Myocyte (in vitro differentiated cells): ENCODE data around the gene ZNF141. TPM values are rescaled to one million over a fixed set of nuclear protein-coding genes. Genes with fewer than 3 reads are reported as not detected.
A peak's percentile ranks its signal among the peaks of the same experiment; 100 is the strongest.
"Not testable (repeated sequence)": the region's sequence is repeated elsewhere in the genome, so short reads cannot be mapped to it uniquely, and the experiment has no call there.

ENCODE experiments used
- DNase-seq: peaks from one replicate; pipeline ENCODE4 v3.0.0-alpha.2; 2012; ENCODE audit warnings: low read depth
- polyA plus RNA-seq: library from polyadenylated mRNA; unstranded; fragments of >200 nt; gene quantifications from one replicate; pipeline ENCODE4 v1.2.1, GENCODE V29; 2012; ENCODE audit warnings: missing spikeins
- total RNA-seq: library from RNA; depleted of rRNA; stranded (reverse); fragments of >200 nt; gene quantifications from 2 replicates; pipeline ENCODE4 v1.2.3, GENCODE V29; 2014

The ZNF141 gene
- 8.1 and 8.5 TPM in 2 replicates for total RNA-seq
- polyA plus RNA-seq, result 3.5 TPM

DNA sequence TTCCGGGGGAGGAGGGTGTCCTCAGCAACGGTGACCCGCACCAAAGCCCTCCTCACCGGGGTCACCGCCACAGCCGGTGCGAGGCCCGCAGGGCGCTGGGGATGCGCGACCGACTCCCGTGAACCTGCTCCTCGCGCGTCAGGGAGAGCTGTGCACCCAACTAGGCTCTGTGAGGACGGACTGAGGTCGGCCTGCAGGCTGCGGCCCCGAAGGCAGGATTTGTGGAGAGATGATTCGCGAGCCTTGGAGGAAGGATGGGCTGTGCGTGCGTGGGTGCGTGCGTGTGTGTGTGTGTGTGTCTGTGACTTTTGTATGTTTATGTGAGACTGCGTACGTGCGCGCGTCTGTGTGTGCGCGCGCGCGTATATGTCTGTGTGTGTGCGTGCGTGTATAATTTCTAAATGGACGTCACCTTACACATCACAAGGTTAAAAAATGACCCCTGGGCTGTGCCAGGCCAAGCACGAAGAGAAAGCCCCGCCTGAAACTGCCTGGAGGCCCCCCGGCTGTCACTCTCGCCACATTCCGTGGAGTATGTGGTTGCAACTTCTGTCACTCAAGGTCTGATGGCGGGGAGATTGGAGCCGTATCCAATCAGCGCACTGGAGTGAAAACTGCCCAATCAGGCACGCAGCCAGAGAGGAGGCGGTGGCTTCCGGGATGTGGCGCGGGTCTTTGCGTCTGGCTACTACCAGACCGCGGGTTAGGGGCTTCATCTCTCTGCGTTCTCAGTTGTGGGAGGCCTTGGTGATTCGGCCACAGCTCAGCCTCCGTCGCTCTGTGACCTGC is at the start of gene ZNF141:
TSS of gene ZNF141 (plus strand) at position 672 of the 789 bp plus-strand sequence. CDS start 170 bp downstream, outside the sequence.
- DNase-seq, result peak; percentile 99

DNA sequence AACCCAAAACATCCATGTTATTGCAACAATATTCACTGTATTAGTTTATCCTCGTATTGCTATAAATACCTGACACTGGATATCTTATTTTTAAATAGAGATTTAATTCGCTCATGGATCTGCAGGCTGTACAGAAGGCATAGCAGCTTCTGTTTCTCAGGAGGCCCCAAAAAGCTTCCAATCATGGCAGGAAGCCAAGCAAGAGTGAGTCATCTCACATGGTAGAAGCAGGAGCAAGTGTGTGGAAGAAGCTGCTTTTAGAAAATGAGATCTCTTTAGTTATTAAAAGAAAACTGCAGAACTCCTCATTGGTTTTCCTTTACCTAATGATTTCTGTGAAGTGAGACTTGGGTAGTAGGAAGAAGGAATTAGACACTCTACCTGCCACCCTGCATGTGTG is 48.7 kb upstream of the ZNF141 start:
- peak; percentile 7 for DNase-seq

DNA sequence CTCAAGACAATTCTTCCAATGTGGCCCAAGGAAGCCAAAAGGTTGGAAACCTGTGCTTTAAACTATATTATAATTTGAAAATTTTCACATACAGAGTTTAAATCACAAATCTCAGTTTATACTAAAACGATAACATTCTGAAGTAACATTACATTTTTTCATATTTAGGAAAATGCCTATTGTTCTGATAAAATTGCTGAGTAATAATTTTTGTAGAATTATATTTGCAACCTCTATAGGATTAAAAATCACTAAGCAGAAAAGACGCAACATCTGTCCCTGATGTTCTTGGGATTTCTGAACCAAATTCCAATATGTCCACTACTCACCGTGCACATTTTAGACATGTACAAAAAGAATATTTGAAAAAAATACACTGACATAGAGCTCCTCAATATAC is 42.9 kb upstream of the ZNF141 start:
- DNase-seq, result no peak

- DNase-seq, result no peak
Observed at GRCh38 chr4:302381-302780, 35.2 kb upstream of the ZNF141 start.

DNA sequence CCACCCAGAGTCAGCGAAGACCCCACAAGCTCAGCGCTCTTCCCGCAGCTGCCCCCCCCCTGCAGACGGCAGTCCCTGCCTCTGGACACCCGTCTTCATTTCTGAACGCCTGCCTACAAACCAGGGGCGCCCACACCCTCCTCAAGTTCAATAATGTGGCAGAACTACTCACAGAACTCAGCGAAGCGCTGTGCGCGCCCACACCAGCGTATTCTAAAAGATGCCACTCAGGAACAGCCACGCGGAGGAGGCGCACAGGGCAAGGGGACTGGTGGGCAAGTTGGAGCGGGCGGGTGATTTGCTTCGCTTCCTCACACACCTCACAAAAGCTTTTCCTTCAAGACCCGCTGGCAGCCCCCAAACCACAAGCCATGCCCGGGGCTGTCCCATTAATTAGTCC is 33.1 kb upstream of the ZNF141 start:
- not testable (repeated sequence) for DNase-seq

GRCh38 chr4:304969-305680 is 32.5 kb upstream of the ZNF141 start, which contains the start of gene ZNF732:
TSS of gene ZNF732 (minus strand) at chr4:305474. CDS start at chr4:305310, 164 bp downstream.
- DNase-seq, result no peak

DNA sequence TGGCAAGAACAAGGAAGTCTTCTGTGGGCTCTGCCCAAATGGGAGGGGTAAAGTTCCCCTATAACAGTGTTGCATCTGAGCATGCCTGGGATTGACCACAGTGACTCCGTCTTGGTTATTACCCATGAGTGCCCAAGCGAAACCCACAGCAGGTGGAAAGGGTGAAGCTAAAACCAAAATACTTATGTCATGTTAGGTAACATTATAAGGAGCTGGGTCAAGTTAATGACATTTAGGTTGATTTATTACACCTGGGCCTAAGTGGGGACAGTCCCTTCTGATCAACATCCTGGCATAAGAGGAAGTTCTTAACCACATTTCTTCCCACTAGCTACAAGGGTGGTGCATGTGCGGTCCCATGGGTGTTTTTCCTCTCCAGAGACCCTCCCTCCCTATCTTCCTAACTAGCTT is 31.1 kb upstream of the ZNF141 start:
- DNase-seq, result peak; percentile 1

GRCh38 chr4:309807-310206 is 27.8 kb upstream of the ZNF141 start:
- DNase-seq, result no peak

- DNase-seq, result no peak
Observed at GRCh38 chr4:314296-314903, 23.2 kb upstream of the ZNF141 start.

DNA sequence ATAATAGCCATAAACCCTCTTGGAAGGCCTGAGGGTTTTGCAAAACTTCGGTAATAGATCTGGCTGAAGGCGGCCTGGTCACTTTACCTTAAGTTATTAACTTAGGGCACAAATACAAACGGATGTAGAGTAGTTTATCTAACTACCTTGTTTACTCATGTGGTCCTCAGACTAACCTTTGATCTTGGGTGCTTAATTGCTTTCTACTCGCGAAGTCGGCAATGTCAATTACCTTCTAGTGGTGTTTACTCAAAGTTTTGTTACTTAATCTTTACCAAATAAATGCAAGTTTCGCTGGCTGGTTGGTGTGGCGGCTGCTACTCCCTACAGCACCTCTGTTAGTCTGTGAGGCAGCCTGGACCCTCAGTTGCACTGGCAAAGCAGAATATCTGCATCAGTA is 8.9 kb upstream of the ZNF141 start:
- DNase-seq, result no peak

DNA sequence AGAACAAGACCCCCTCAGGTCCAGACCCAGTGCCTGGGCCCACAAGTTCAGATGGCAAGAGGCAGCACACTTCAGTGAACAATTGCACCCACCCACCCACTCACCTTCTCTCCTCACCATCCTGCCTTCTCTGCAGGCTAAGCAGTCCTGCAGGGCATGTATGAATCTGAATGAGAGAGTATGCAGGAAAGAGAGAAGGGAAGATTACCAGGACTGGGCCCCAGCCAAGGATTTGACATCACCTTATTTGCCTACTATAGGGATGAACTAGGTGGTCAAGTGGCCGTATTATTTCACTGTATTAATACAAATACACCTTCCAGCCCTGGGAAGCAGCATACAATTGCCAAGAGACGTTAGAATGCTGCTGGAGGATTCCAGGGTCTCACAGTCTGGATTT is 2.1 kb upstream of the ZNF141 start:
- no peak for DNase-seq

DNA sequence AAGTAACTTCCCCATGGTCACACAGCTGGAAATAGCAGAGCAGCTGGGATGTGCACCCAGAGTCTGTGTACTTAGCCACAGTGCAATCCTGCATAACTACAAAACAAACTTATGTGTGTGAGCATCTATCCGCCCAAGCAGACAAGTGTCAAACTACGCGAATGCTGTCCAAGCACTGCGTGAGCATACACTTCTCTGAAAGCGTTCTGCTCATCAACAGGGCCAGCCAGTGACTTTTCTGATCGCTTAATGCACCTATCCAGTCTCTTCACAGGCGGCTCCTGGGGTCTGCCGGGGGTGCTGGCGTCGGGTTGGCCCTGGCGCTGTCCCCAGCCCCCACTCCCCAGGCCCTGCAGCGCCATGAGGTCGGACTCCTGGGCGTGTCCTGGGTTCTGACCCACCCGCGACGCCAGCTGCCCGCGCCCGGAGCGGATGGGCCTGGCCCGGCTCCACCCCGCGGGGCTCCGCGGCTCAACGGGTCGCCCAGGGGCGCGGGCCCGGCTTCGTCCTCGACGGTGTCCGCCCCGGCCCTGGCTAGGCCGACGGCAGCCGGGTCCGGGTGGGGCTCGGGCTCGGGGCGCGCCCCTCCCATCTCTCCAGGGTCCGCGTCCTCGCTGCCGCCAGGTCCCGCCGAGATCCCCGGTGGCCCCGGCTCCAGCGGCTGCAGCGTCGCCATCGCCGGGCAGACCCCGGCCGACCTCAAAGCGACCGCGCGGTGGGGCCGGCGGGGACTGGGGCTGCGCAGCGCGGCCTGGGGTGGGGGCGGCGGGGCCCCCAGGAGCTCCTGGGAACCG is 1.3 kb upstream of the ZNF141 start:
- DNase-seq, result peak; percentile 12

- DNase-seq, result no peak
Observed at GRCh38 chr4:336893-337142, 796 bp upstream of the ZNF141 start.

- peak; percentile 50 for DNase-seq
Observed at GRCh38 chr4:337932-338758, 531 bp downstream of the ZNF141 start.

GRCh38 chr4:338759-339097 is 1.1 kb downstream of the ZNF141 start:
- no peak for DNase-seq

GRCh38 chr4:340011-340410 is 2.4 kb downstream of the ZNF141 start:
- DNase-seq, result no peak

- no peak for DNase-seq
Observed at GRCh38 chr4:373062-373839, 35.6 kb downstream of the ZNF141 start.

DNA sequence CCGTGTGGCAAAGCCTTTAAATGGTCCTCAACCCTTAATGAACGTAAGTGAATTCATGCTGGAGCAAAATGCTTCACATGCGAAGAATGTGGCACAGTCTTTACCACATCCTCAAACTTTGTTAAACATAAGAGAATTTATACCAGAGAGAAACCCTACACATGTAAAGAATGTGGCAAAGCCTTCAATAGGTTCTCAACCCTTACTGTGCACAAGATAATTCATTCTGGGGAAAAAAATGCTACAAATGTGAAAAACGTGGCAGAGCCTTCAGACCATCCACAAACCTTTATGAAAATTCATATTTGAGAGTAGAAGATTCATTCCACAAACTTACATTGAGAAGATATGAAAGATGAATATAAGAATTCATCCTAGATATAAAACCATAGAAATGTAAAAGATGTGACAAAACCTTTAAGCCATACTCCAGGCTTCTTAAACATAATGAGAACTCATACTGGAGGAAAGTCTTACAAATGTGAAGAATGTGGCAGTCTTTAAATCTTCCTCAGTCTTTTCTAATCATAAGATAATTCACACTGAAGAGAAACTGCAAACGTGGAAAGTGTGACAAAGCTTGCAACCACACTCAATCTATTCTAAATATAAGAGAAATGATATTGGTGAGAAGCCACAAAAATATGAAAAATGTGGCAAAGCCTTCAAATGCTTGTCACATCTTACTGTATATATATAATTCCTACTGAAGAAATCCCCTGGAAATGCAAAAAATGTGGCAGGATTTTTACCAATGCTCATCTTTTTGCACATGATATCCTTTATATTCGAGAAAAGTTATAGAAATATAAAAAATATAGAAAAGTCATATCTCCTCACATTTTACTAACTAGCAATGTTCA is 36.9 kb downstream of the ZNF141 start:
- no peak for DNase-seq
